ENCODE results near the gene ELF3.

- no peak for TF ChIP-seq CTCF (IDR thresholded peaks at IDR 0.05; ENCODE audit: poor library complexity, severe bottlenecking)
- TF ChIP-seq SMC3 (conservative IDR thresholded peaks at IDR 0.05; ENCODE audit: poor library complexity), result no peak
- no peak for TF ChIP-seq RAD21 (conservative IDR thresholded peaks at IDR 0.05)
- no peak for TF ChIP-seq REST (IDR thresholded peaks at IDR 0.05; ENCODE audit: borderline replicate concordance)
- TF ChIP-seq EZH2 (IDR thresholded peaks at IDR 0.05; ENCODE audit: borderline replicate concordance, insufficient read depth, low read length, poor library complexity, severe bottlenecking), result no peak
These were observed 2.4 kb downstream of the ELF3 start for GRCh38 chr1:202012544-202013478.

Measured in neural cell (in vitro differentiated cells).